Spleen (tissue), 11 donors: ENCODE measurements around the gene CNTNAP2. TPM values are rescaled to one million over a fixed set of nuclear protein-coding genes. Genes with fewer than 3 reads are reported as not detected.

Experiments used
- DNase-seq: peaks from one replicate; pipeline ENCODE4 v3.0.0-alpha.2; 2020
- H3K27ac ChIP-seq, 8 donors: fragments of 200-600 bp; sonication (generic) in 7 of 8; 1 replicate in 4 of 8; 2 replicates in 4 of 8; pipeline versions ENCODE4 v1.5.0 to v1.8.0; 2016 to 2021; ENCODE audit warnings: inconsistent platforms in 4 of 8, mild to moderate bottlenecking in 4 of 8, moderate library complexity in 1 of 8
- H3K27me3 ChIP-seq, 7 donors: fragments of 200-600 bp; sonication (generic) in 6 of 7; replicated peaks in 1 of 7; 1 replicate in 4 of 7; 2 replicates in 3 of 7; pipeline versions ENCODE4 v1.5.0 to v1.8.0; 2016 to 2021; ENCODE audit warnings: inconsistent platforms in 3 of 7, mild to moderate bottlenecking in 1 of 7
- H3K36me3 ChIP-seq, 6 donors: fragments of 200-600 bp; sonication (generic) in 5 of 6; 1 replicate in 4 of 6; 2 replicates in 2 of 6; pipeline versions ENCODE4 v1.5.0 to v1.8.0; 2016 to 2021; ENCODE audit warnings: inconsistent platforms in 2 of 6
- H3K4me1 ChIP-seq, 6 donors: fragments of 200-600 bp; sonication (generic) in 5 of 6; 1 replicate in 3 of 6; 2 replicates in 3 of 6; pipeline versions ENCODE4 v1.5.0 to v1.8.0; 2016 to 2021; ENCODE audit warnings: inconsistent platforms in 3 of 6
- H3K4me3 ChIP-seq, 8 donors: fragments of 200-600 bp; sonication (generic) in 7 of 8; 1 replicate in 4 of 8; 2 replicates in 4 of 8; pipeline versions ENCODE4 v1.5.0 to v1.8.0; 2016 to 2021; ENCODE audit warnings: inconsistent platforms in 4 of 8, mild to moderate bottlenecking in 4 of 8, moderate library complexity in 2 of 8
- H3K9me3 ChIP-seq, 8 donors: fragments of 200-600 bp; sonication (generic) in 7 of 8; 1 replicate in 4 of 8; 2 replicates in 4 of 8; pipeline versions ENCODE4 v1.5.0 to v1.8.0; 2016 to 2021; ENCODE audit warnings: inconsistent platforms in 4 of 8
- POLR2A ChIP-seq, 3 donors: fragments of 450-650 bp; IDR thresholded peaks; one replicate each; pipeline ENCODE4 v1.5.1; 2017; ENCODE audit warnings: antibody characterized with exemption in 3 of 3, mild to moderate bottlenecking in 1 of 3
- POLR2AphosphoS5 ChIP-seq, 3 donors: sonication (generic); formaldehyde crosslinking; IDR thresholded peaks; one replicate each; pipeline ENCODE4 v1.5.1; 2017; ENCODE audit warnings: antibody characterized with exemption in 3 of 3
- WGBS, 5 donors: extraction: QIAGEN DNeasy Blood & Tissue Kit in 3 of 5; methylation state at CpG; one replicate each; pipeline versions ENCODE4 v1.1.5 to v1.1.7; 2013 to 2018; 5-methylcytosine and 5-hydroxymethylcytosine counted together
- intact Hi-C: fragments of 100-400 bp; cut with DNase I; formaldehyde crosslinking; loops from one replicate; pipeline ENCODE4 v1.15.0; 2023; ENCODE audit warnings: low total_unique reads
- polyA plus RNA-seq, 3 donors: library from polyadenylated mRNA; stranded (reverse); fragments of 200-250 nt; gene quantifications; one replicate each; pipeline ENCODE4 v1.2.1, GENCODE V29; 2013
- total RNA-seq, 7 donors: library from RNA; depleted of rRNA in 3 of 7; stranded (reverse); fragments of >200 nt in 3 of 7; fragmentation: NEBNext Ultra II Directional in 4 of 7; extraction: Animal tissue kit (Norgen Biotek cat#: 25700) in 4 of 7; gene quantifications; one replicate each; pipeline versions ENCODE4 v1.1.0 to v1.2.1, GENCODE V29; 2016 to 2021
- TF ChIP-seq, protein P1 (sequence below), 11 experiments: fragments of 200-600 bp in 7 of 11; fragments of 450-650 bp in 4 of 11; sonication (generic) in 4 of 11; IDR thresholded peaks in 8 of 11; conservative IDR thresholded peaks in 3 of 11; 1 replicate in 7 of 11; 2 replicates in 4 of 11; pipeline versions ENCODE4 v1.4.0 to v1.8.0; 2016 to 2021; ENCODE audit warnings: antibody characterized with exemption in 11 of 11, inconsistent platforms in 4 of 11, mild to moderate bottlenecking in 1 of 11
- donor health status: healthy with polysubstance abuse.
- donor health status: DM: no; HTN: no; CAD: no; lungs with moderate emphysema.
- donor health status: DM: no; HTN: no; CAD: no.
- donor health status: Bipolar disorder and iron deficiency.
- donor health status: healthy.
- donor health status: DM: no; HTN: no; CAD: no.
- donor health status: DM: yes; HTN: yes; CAD: no.

Gene CNTNAP2
- total and polyA plus RNA-seq, 10 donors, result 0.13 to 2.0 (median 0.82) TPM

DNA sequence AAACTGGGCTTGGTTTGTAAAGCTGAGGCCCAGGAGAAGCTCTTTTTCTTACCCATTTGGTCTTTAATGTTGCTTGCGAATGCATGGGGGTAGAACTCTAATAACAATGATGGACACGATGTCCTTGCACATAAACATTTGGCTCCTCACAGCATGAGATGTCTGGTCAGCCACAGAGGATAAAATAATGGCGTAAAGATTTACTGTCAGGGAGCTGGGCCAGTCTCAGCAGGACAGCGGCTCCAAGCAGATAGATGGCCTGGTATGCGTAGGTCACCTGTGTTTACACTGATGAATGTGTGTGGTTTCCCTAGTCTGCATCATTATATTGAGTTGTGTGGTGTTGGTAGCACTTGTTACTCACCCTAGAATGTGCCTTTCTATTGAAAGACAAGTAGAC is 537.4 kb downstream of the CNTNAP2 start:
- 67 to 85% (median 76%) methylated on average over 5 of the region's 5 CpGs for WGBS, 5 donors
- Histone ChIP-seq H3K27ac (no peak overlapping the region), H3K4me3 (no peak overlapping the region), H3K4me1 (no peaks in the 10 kb centered on the region), H3K27me3 (no peaks in the 10 kb centered on the region), H3K36me3 (no peaks in the 10 kb centered on the region), H3K9me3 (no peaks in the 10 kb centered on the region)
- intact Hi-C loops, result no loop called here
- DNase-seq, result no peak
- TF ChIP-seq, protein P1, sequence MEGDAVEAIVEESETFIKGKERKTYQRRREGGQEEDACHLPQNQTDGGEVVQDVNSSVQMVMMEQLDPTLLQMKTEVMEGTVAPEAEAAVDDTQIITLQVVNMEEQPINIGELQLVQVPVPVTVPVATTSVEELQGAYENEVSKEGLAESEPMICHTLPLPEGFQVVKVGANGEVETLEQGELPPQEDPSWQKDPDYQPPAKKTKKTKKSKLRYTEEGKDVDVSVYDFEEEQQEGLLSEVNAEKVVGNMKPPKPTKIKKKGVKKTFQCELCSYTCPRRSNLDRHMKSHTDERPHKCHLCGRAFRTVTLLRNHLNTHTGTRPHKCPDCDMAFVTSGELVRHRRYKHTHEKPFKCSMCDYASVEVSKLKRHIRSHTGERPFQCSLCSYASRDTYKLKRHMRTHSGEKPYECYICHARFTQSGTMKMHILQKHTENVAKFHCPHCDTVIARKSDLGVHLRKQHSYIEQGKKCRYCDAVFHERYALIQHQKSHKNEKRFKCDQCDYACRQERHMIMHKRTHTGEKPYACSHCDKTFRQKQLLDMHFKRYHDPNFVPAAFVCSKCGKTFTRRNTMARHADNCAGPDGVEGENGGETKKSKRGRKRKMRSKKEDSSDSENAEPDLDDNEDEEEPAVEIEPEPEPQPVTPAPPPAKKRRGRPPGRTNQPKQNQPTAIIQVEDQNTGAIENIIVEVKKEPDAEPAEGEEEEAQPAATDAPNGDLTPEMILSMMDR (IDR thresholded peaks at IDR 0.05 in 8 of 11, conservative IDR thresholded peaks at IDR 0.05 in 3 of 11), result no peak
- TF ChIP-seq POLR2AphosphoS5 (IDR thresholded peaks at IDR 0.05) (no peak), POLR2A (IDR thresholded peaks at IDR 0.05) (no peak)

DNA sequence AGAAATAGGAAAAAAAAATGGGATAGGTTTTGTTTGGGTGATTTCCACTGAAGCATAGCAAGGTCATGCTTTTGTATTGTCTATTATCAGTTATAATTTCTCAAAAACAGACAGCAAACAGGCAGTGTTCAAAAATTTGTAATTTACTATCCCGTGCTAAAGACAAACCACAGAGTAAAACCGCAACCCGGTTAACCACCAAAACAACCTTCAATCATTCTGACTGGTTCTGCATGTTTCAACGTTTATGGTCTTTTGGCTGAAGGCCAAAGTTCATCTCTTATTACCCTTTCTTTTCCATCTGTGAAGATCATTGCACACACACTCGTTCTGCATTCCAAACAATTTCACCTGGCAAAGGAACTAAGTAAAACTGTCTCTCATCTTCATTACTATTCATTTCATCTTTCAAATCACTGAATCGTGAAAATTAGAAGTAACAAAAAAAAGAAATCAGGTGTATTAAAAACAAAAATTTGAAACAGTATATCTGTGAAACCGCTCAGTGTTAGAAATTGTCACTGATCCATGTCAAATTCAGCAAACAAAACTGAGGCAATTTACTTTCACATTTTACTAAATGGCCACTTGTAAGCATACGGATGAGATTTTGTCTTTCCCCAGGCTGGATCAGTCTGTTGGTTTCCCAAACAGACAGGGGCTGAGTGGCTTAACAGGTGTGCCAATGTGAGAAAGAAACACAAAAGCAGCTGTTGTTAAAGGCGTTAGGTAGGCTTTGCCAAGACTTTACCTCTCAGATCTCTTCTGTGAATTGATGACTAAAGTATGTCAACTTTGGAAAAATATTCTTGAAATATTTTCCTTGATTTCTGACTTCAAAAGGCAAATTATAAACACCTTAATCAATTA is 539.6 kb downstream of the CNTNAP2 start:
- H3K4me3 ChIP-seq, result no peak overlapping the region
- no peaks in the 10 kb centered on the region for H3K27me3 ChIP-seq
- WGBS, 5 donors, result 15 to 24% (median 20%) methylated on average over 9 of the region's 9 CpGs
- H3K36me3 ChIP-seq, result no peaks in the 10 kb centered on the region
- H3K9me3 ChIP-seq, result no peaks in the 10 kb centered on the region
- intact Hi-C loops, result no loop called here
- no peak for DNase-seq
- TF ChIP-seq POLR2AphosphoS5 (IDR thresholded peaks at IDR 0.05) (no peak), POLR2A (IDR thresholded peaks at IDR 0.05) (no peak)
- TF ChIP-seq, protein P1 (IDR thresholded peaks at IDR 0.05 in 8 of 11, conservative IDR thresholded peaks at IDR 0.05 in 3 of 11), result no peak
- H3K4me1 ChIP-seq, result no peaks in the 10 kb centered on the region
- no peak overlapping the region for H3K27ac ChIP-seq

DNA sequence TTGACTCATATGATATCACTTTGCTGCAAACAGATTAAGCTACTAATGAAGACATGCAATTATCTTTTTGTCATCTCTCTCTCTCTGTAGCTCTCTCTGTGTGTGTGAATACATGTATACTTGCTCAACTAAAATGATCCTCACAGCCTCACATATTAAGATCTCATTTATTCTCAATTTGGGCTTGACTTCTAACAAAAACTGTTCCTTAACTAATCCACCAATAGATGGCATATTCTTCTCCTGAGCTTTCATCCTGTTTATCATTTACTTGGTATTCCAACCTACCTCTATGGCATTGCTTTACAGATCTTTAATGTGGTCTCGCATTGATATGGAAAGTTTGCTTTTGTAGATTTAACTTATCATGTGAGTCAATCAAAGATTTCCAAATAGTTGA is 540.4 kb downstream of the CNTNAP2 start:
- Histone ChIP-seq H3K9me3 (no peaks in the 10 kb centered on the region), H3K4me1 (no peaks in the 10 kb centered on the region), H3K27me3 (no peaks in the 10 kb centered on the region), H3K36me3 (no peaks in the 10 kb centered on the region), H3K27ac (no peak overlapping the region), H3K4me3 (no peak overlapping the region)
- intact Hi-C loops, result no loop called here
- WGBS, 5 donors, result 88 to 97% (median 90%) methylated on average over 1 of the region's 1 CpG
- no peak for DNase-seq
- TF ChIP-seq, protein P1 (IDR thresholded peaks at IDR 0.05 in 8 of 11, conservative IDR thresholded peaks at IDR 0.05 in 3 of 11), result no peak
- TF ChIP-seq POLR2A (IDR thresholded peaks at IDR 0.05) (no peak), POLR2AphosphoS5 (IDR thresholded peaks at IDR 0.05) (no peak)

DNA sequence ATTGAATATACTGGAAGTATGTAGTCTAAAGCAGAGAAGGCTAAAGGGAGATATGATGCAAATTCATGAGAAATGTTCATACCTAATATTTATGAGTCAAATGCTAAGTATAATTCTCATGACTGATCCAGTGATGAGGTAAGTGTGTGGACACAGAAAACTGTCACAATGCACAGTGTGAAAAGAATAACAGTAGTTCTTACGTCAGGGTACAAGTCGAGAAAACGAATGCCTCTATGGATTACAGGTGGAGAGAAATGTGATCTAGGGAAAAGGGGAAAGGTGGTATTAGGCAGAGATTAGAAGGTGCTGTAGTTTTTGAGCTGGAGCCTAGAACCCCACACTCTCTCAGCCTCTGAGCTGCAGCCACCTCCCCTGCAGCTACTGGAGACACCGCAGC is 542.0 kb downstream of the CNTNAP2 start:
- H3K27ac ChIP-seq, result no peak overlapping the region
- no peak for DNase-seq
- H3K4me3 ChIP-seq, result no peak overlapping the region
- intact Hi-C loops, result no loop called here
- H3K27me3 ChIP-seq, result no peaks in the 10 kb centered on the region
- no peaks in the 10 kb centered on the region for H3K9me3 ChIP-seq
- WGBS, 5 donors, result 75 to 92% (median 89%) methylated on average over 4 of the region's 4 CpGs
- no peaks in the 10 kb centered on the region for H3K4me1 ChIP-seq
- no peaks in the 10 kb centered on the region for H3K36me3 ChIP-seq
- TF ChIP-seq, protein P1 (IDR thresholded peaks at IDR 0.05 in 8 of 11, conservative IDR thresholded peaks at IDR 0.05 in 3 of 11), result no peak
- no peak for TF ChIP-seq POLR2AphosphoS5 (IDR thresholded peaks at IDR 0.05)
- no peak for TF ChIP-seq POLR2A (IDR thresholded peaks at IDR 0.05)
